Transverse colon (tissue), 4 donors: ENCODE results near the gene FBXO47.

Experiments used
- CTCF ChIP-seq, 5 experiments: fragments of 200-600 bp in 3 of 5; fragments of 450-650 bp in 2 of 5; sonication (generic) in 3 of 5; IDR thresholded peaks; 1 replicate in 2 of 5; 2 replicates in 3 of 5; pipeline ENCODE4 v1.5.1; 2016 to 2017; ENCODE audit warnings: antibody characterized with exemption in 5 of 5, inconsistent platforms in 3 of 5, mild to moderate bottlenecking in 2 of 5, moderate library complexity in 1 of 5
- EP300 ChIP-seq: sonication (generic); formaldehyde crosslinking; IDR thresholded peaks from one replicate; pipeline ENCODE4 v1.6.1; 2017; ENCODE audit warnings: antibody characterized with exemption, low read depth
- POLR2A ChIP-seq: fragments of 450-650 bp; IDR thresholded peaks from one replicate; pipeline ENCODE4 v1.6.1; 2016; ENCODE audit warnings: antibody characterized with exemption, mild to moderate bottlenecking, moderate library complexity
- POLR2AphosphoS5 ChIP-seq, 3 donors: sonication (generic); formaldehyde crosslinking; IDR thresholded peaks; one replicate each; pipeline ENCODE4 v1.6.1; 2016; ENCODE audit warnings: antibody characterized with exemption in 3 of 3

GRCh38 chr17:38926293-38927070 lies 40.7 kb downstream of the FBXO47 start:
- TF ChIP-seq CTCF (IDR thresholded peaks at IDR 0.05), result no peak
- no peak for TF ChIP-seq EP300
- TF ChIP-seq POLR2A, result no peak
- no peak for TF ChIP-seq POLR2AphosphoS5 (IDR thresholded peaks at IDR 0.05)
